K562 (cell line): ENCODE data around the gene FAM204A. TPM values are rescaled to one million over a fixed set of nuclear protein-coding genes. Genes with fewer than 3 reads are reported as not detected.

Source experiments
- ATAC-seq: fragments of 200-7000 bp; cut with Tn5 transposase; 3 replicates; pipeline ENCODE4 v1.9.1; 2020; ENCODE audit warnings: moderate library complexity
- Bru-seq: library from RNA; stranded (reverse); fragments of 400-500 nt; gene quantifications from one replicate; lab custom pipeline; 2021; lab: Mats Ljungman, UMichigan
- BruChase-seq, 2 experiments: library from RNA; stranded (reverse); fragments of 400-500 nt; gene quantifications; one replicate each; lab custom pipeline; 2021; lab: Mats Ljungman, UMichigan
- BruUV-seq: library from RNA; stranded (reverse); fragments of 400-500 nt; replicated peaks from 2 replicates; lab custom pipeline; 2021; lab: Mats Ljungman, UMichigan
- CTCF ChIA-PET: fragments of 300-600 bp; formaldehyde crosslinking; extraction: SDS; loops from one replicate; lab custom pipeline; 2021; ENCODE audit warnings: low intra/inter-chr PET ratio; lab: Yijun Ruan, JAX
- POLR2A ChIA-PET: fragments of 300-600, 350-650 bp; sonication (Branson Sonifier 250); formaldehyde crosslinking; extraction: SDS; loops from one replicate; lab custom pipeline; 2021; ENCODE audit warnings: antibody characterized with exemption, inconsistent platforms; lab: Yijun Ruan, JAX
- DNase-seq, 4 experiments: peaks; one replicate each; pipeline versions ENCODE4 v3.0.0 to v3.0.0-alpha.2; 2011 to 2018; ENCODE audit warnings: low spot score in 3 of 4, mixed read lengths in 3 of 4; ENCODE audit errors: extremely low read depth in 1 of 4
- FAIRE-seq: peaks from 2 replicates; lab custom pipeline; 2011; peaks lifted over from hg19 to GRCh38; lab: Jason Lieb, UNC
- H2AFZ ChIP-seq: 2 replicates; pipeline ENCODE4 v1.6.0; 2011; ENCODE audit warnings: low read depth, low read length, control low read depth, inconsistent platforms
- H3K27ac ChIP-seq: fragments of 200-600 bp; 3 replicates; pipeline ENCODE4 v1.8.0; 2011; ENCODE audit warnings: low read depth, mild to moderate bottlenecking, control low read depth, inconsistent platforms, low read length, moderate library complexity, mixed read lengths; ENCODE audit errors: extremely low read depth
- H3K27me3 ChIP-seq, 2 experiments: fragments of 300-600 bp in 1 of 2; 2 replicates in 1 of 2; 3 replicates in 1 of 2; pipeline versions ENCODE4 v1.6.0 to v1.8.0; 2011; ENCODE audit warnings: inconsistent platforms in 2 of 2, low read length in 2 of 2, mild to moderate bottlenecking in 1 of 2, mixed read lengths in 1 of 2, moderate library complexity in 1 of 2; ENCODE audit not compliant: control insufficient read depth in 2 of 2, insufficient read depth in 2 of 2
- H3K36me3 ChIP-seq: fragments of 300-600 bp; 3 replicates; pipeline ENCODE4 v1.8.0; 2011; ENCODE audit warnings: mild to moderate bottlenecking, low read length, inconsistent platforms; ENCODE audit not compliant: control insufficient read depth, insufficient read depth
- H3K4me1 ChIP-seq, 2 experiments: fragments of 200-600 bp in 1 of 2; replicated peaks in 1 of 2; 2 replicates in 1 of 2; 3 replicates in 1 of 2; pipeline versions ENCODE4 v1.5.1 to v1.8.0; 2011; ENCODE audit warnings: inconsistent platforms in 2 of 2, low read length in 2 of 2, mild to moderate bottlenecking in 1 of 2, mixed read lengths in 1 of 2, moderate library complexity in 1 of 2; ENCODE audit not compliant: control insufficient read depth in 2 of 2, insufficient read depth in 2 of 2
- H3K4me2 ChIP-seq: 2 replicates; pipeline ENCODE4 v1.6.1; 2011; ENCODE audit warnings: low read length, control low read depth, inconsistent platforms, mixed read lengths; ENCODE audit not compliant: insufficient read depth
- H3K4me3 ChIP-seq: fragments of 200-600 bp; sonication (generic), shearing (Covaris generic); 2 replicates; pipeline ENCODE4 v1.5.1; 2016; ENCODE audit warnings: control low read depth, inconsistent platforms
- H3K79me2 ChIP-seq: fragments of 200-600 bp; 3 replicates; pipeline ENCODE4 v1.8.0; 2011; ENCODE audit warnings: low read length, inconsistent platforms; ENCODE audit not compliant: control insufficient read depth, insufficient read depth
- H3K9ac ChIP-seq, 2 experiments: 2 replicates each; pipeline versions ENCODE4 v1.6.0 to v1.6.1; 2011; ENCODE audit warnings: low read depth in 2 of 2, low read length in 2 of 2, control low read depth in 1 of 2, inconsistent platforms in 1 of 2, mild to moderate bottlenecking in 1 of 2, mixed read lengths in 1 of 2; ENCODE audit not compliant: insufficient read depth in 1 of 2
- H3K9me1 ChIP-seq: one replicate; pipeline ENCODE4 v1.6.0; 2011; ENCODE audit warnings: inconsistent platforms, mild to moderate bottlenecking, low read length, moderate library complexity; ENCODE audit not compliant: control insufficient read depth, insufficient read depth
- H3K9me3 ChIP-seq: replicated peaks from 2 replicates; pipeline ENCODE4 v1.5.1; 2011; ENCODE audit warnings: low read depth, low read length, inconsistent platforms; ENCODE audit not compliant: control insufficient read depth, insufficient read depth
- H4K20me1 ChIP-seq: replicated peaks from 2 replicates; pipeline ENCODE4 v1.6.1; 2011; ENCODE audit warnings: low read length, inconsistent platforms, mixed read lengths; ENCODE audit not compliant: control insufficient read depth, insufficient read depth
- GATA2 ChIP-seq: sonication (generic); formaldehyde crosslinking; IDR thresholded peaks from 2 replicates; pipeline ENCODE4 v1.4.0; 2020; ENCODE audit warnings: mild to moderate bottlenecking, missing genetic modification reagents
- IRF2 ChIP-seq: sonication (generic); formaldehyde crosslinking; IDR thresholded peaks from 2 replicates; pipeline ENCODE4 v1.8.1; 2022; ENCODE audit warnings: mild to moderate bottlenecking, missing genetic modification reagents
- MEF2D ChIP-seq: conservative IDR thresholded peaks from 2 replicates; pipeline ENCODE4 v1.6.1; 2016; ENCODE audit warnings: low read depth, missing genetic modification characterization, missing compliant biosample characterization
- NELFE ChIP-seq: IDR thresholded peaks from 2 replicates; pipeline ENCODE4 v1.6.1; 2011; ENCODE audit warnings: mild to moderate bottlenecking; ENCODE audit not compliant: insufficient read depth, insufficient read length
- NKRF ChIP-seq: fragments of 450-650 bp; IDR thresholded peaks from 2 replicates; pipeline ENCODE4 v1.6.1; 2016; ENCODE audit warnings: borderline replicate concordance
- RFX1 ChIP-seq: fragments of 450-650 bp; IDR thresholded peaks from 2 replicates; pipeline ENCODE4 v1.6.1; 2016; ENCODE audit warnings: mild to moderate bottlenecking, moderate library complexity
- RFX7 ChIP-seq: fragments of 250-450 bp; sonication (Bioruptor Pico); IDR thresholded peaks from 2 replicates; pipeline ENCODE4 v1.5.1; 2021; ENCODE audit warnings: mild to moderate bottlenecking
- SIRT6 ChIP-seq: IDR thresholded peaks from one replicate; pipeline ENCODE4 v1.6.1; 2012; ENCODE audit warnings: low read depth, mild to moderate bottlenecking, control low read depth, inconsistent platforms, low read length, moderate library complexity
- SRSF1 ChIP-seq: fragments of 200-400 bp; formaldehyde crosslinking; IDR thresholded peaks from 2 replicates; pipeline ENCODE4 v1.6.1; 2017; ENCODE audit warnings: mild to moderate bottlenecking, low read depth, low read length, moderate library complexity
- TAF7 ChIP-seq: fragments of 450-650 bp; IDR thresholded peaks from 2 replicates; pipeline ENCODE4 v1.6.1; 2016; ENCODE audit warnings: missing genetic modification characterization, missing compliant biosample characterization
- ZNF644 ChIP-seq: fragments of 200-800 bp; sonication (Bioruptor generic); IDR thresholded peaks from 2 replicates; pipeline ENCODE4 v1.6.1; 2016; ENCODE audit warnings: low read depth, missing genetic modification characterization, missing compliant biosample characterization
- WGBS: fragments of 100-300 bp; shearing (Covaris generic); methylation state at CpG from one replicate; pipeline ENCODE4 v1.1.6; 2016; ENCODE audit warnings: low coverage, mixed read lengths; ENCODE audit not compliant: insufficient coverage; ENCODE audit errors: missing lambda C conversion rate; 5-methylcytosine and 5-hydroxymethylcytosine counted together
- in situ Hi-C: fragments of 300-500 bp; cut with MboI; formaldehyde crosslinking; loops from 4 replicates; pipeline ENCODE4 v1.15.0; 2018; ENCODE audit warnings: inconsistent platforms, mixed read lengths
- intact Hi-C: fragments of 100-400 bp; cut with micrococcal nuclease; formaldehyde crosslinking; loops from 2 replicates; pipeline ENCODE4 v1.14.2; 2022
- long read RNA-seq, 3 experiments: library from polyadenylated mRNA in 2 of 3; library from RNA in 1 of 3; unstranded in 2 of 3; stranded (forward) in 1 of 3; transcript quantifications; one replicate each; pipeline ENCODE4 v2.0.0, GENCODE V29; 2019 to 2022
- polyA minus RNA-seq, 3 experiments: library from RNA; depleted of rRNA, polyadenylated mRNA; stranded (reverse); fragments of >200 nt; gene quantifications; 2 replicates each; pipeline ENCODE4 v1.2.3, GENCODE V29; 2011
- polyA plus RNA-seq, 8 experiments: library from polyadenylated mRNA; depleted of rRNA in 4 of 8; stranded (reverse) in 5 of 8; unstranded in 3 of 8; fragments of >200 nt; fragmentation: Nextera tagmentation in 2 of 8; fragmentation: Illumina TruSeq in 1 of 8; extraction: Ambion mirVana in 2 of 8; extraction: Trizol in 1 of 8; gene quantifications; 2 replicates each; pipeline versions ENCODE4 v1.2.1 to v1.2.3, GENCODE V29; 2011 to 2014; ENCODE audit warnings: inconsistent platforms in 1 of 8, missing spikeins in 1 of 8
- total RNA-seq, 7 experiments: library from RNA; depleted of rRNA in 6 of 7; stranded (reverse); fragments of >200 nt in 6 of 7; fragmentation: Illumina TruSeq in 2 of 7; extraction: Trizol in 2 of 7; gene quantifications; 2 replicates each; pipeline versions ENCODE4 v1.2.1 to v1.2.3, GENCODE V29; 2011 to 2021; ENCODE audit warnings: low replicate concordance in 1 of 7
- TF ChIP-seq, protein P1 (sequence below): fragments of 450-650 bp; formaldehyde crosslinking; IDR thresholded peaks from 2 replicates; pipeline ENCODE4 v1.4.0; 2022; ENCODE audit warnings: mild to moderate bottlenecking, moderate library complexity

FAM204A gene
- total RNA-seq (2011; cell fraction: chromatin; rRNA removed; ENCODE audit: low replicate concordance): 22.8 and 40.0 TPM in 2 replicates
- 13.2 and 16.2 TPM in 2 replicates for total RNA-seq (2011; cell fraction: nucleolus; rRNA removed)
- 12.5 and 16.1 TPM in 2 replicates for total RNA-seq (2011; cell fraction: nucleoplasm; rRNA removed)
- total RNA-seq (2014; rRNA removed) (31.0 and 34.0 TPM in 2 replicates), total RNA-seq (2014; rRNA removed; fragmentation: Illumina TruSeq; extraction: Trizol) (63.1 and 71.0 TPM in 2 replicates), total RNA-seq (2015; rRNA removed; fragmentation: Illumina TruSeq; extraction: Trizol) (52.6 and 57.1 TPM in 2 replicates), total RNA-seq (2021) (39.4 and 44.9 TPM in 2 replicates), polyA plus RNA-seq (2011; rRNA removed) (19.1 and 29.0 TPM in 2 replicates), polyA plus RNA-seq (2014; fragmentation: Illumina TruSeq; extraction: Trizol) (41.8 and 44.6 TPM in 2 replicates), polyA plus RNA-seq (2014; fragmentation: Nextera tagmentation; extraction: Ambion mirVana) (10 to 100 TPM; 57.6 to 64.5 TPM), polyA plus RNA-seq (2014; rRNA removed) (41.4 and 44.3 TPM in 2 replicates), polyA minus RNA-seq (2011; rRNA and poly(A)+ RNA removed) (30.4 and 34.3 TPM in 2 replicates), Bru-seq, nascent RNA (percentile 78 among the genes with signal in this experiment), BruChase-seq, experiment 1, labeled RNA remaining after a 2-hour chase (percentile 82 among the genes with signal in this experiment), BruChase-seq, experiment 2, labeled RNA remaining after a 6-hour chase (percentile 81 among the genes with signal in this experiment)
- polyA plus RNA-seq (2011; cell fraction: cytosol; rRNA removed): 6.6 and 9.9 TPM in 2 replicates
- polyA plus RNA-seq (2011; cell fraction: nucleus; rRNA removed): 11.7 and 16.9 TPM in 2 replicates
- 35.8 and 37.0 TPM in 2 replicates for polyA plus RNA-seq (2012)
- 6.2 and 8.7 TPM in 2 replicates for polyA minus RNA-seq (2011; cell fraction: cytosol; rRNA and poly(A)+ RNA removed)
- polyA minus RNA-seq (2011; cell fraction: nucleus; rRNA and poly(A)+ RNA removed): 28.7 and 55.9 TPM in 2 replicates
- long read RNA-seq, experiment 1, full-length matches to known transcripts: 49 of 74 reads
- long read RNA-seq, experiment 1, partial matches to known transcripts: 14 of 74 reads
- long read RNA-seq, experiment 1, other reads (novel, unspliced or antisense): 11 of 74 reads
- long read RNA-seq, experiment 2, full-length matches to known transcripts: 11 of 30 reads
- long read RNA-seq, experiment 2, partial matches to known transcripts: 4 of 30 reads
- long read RNA-seq, experiment 2, other reads (novel, unspliced or antisense): 15 of 30 reads
- long read RNA-seq, experiment 3, full-length matches to known transcripts: 8 of 21 reads
- long read RNA-seq, experiment 3, partial matches to known transcripts: 10 of 21 reads
- long read RNA-seq, experiment 3, other reads (novel, unspliced or antisense): 3 of 21 reads

DNA sequence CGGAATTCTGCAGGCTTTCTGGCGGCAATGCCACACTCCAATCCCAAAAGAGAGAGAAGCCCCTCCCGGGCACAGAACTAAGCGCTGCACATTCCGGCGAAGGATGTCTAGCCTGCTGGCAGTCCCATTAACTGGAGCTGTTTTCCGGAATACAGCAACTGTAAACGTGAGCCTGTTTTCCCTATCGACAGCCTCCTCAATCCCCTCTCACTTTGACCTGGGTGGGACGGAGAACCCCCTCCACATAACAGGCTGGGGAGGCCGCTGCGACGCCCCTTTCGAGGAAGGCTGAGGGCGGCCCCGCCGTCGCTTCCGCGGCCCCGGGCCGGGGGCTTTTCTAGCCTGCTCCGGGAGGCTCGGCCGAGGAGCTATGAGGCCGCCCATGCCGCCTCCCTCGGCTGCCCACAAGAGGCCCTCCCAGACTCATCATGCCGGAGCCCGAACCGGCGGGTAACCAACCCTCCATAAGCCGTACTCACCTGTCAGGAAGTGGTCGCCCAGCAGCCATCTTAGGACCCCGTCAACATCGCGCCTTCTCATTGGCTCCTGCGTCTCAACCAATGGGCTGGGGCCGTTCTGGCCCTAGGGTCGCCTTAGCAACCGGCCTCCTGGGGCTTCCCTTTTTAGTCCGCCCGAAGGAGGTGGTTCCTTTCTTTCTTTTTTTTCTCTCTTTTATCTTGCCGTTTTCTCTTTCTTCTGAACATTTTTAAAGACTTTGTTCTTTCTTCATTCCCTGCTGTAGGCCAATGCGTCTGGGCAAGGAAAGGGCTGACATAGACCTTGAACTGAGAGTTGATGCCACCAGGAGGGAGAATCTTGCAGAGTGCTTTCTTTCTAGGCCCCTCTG is at the start of gene FAM204A:
Gene FAM204A (minus strand): TSS at position 534 of the 847 bp plus-strand sequence. CDS start 5,909 bp downstream, outside the sequence.
- Histone ChIP-seq H4K20me1 (no peaks in the 10 kb centered on the region), H3K4me1 (peaks cover 0 to 4% of the 10 kb centered on the region in 2 experiments; a peak in 2 of 5 replicates), H3K36me3 (peaks cover 18% of the 10 kb centered on the region; the same call in 1 of the 3 replicates), H3K4me2 (peak within 1 kb of the TSS; percentile 95), H3K4me3 (peak within 1 kb of the TSS; percentile 95), H3K9me1 (no peaks in the 10 kb centered on the region), H3K27me3 (no peaks in the 10 kb centered on the region), H3K9ac (peak within 1 kb of the TSS; percentile 83 to 92), H3K27ac (peak within 1 kb of the TSS; percentile 71), H3K79me2 (peaks cover 35% of the 10 kb centered on the region), H3K9me3 (no peaks in the 10 kb centered on the region), H2AFZ (peak within 1 kb of the TSS; percentile 97)
- peak; percentile 91 for FAIRE-seq
- DNase-seq: peak; percentile 93 to 98 (median 98)
- ChIA-PET POLR2A (no interaction called here), CTCF (no interaction called here)
- peak; percentile 100 for ATAC-seq
- under 1% methylated on average over 32 of the region's 45 CpGs for WGBS
- intact Hi-C loops (loop anchor here (10.0 kb wide), 1 partner anchor 83 kb away; no protein-coding TSS in a partner anchor), in situ Hi-C loops (no loop called here)
- BruUV-seq: no TSS peak
- TF ChIP-seq, protein P1, sequence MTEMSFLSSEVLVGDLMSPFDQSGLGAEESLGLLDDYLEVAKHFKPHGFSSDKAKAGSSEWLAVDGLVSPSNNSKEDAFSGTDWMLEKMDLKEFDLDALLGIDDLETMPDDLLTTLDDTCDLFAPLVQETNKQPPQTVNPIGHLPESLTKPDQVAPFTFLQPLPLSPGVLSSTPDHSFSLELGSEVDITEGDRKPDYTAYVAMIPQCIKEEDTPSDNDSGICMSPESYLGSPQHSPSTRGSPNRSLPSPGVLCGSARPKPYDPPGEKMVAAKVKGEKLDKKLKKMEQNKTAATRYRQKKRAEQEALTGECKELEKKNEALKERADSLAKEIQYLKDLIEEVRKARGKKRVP (CRISPR knock-in tag): no peak
- TF ChIP-seq RFX1 (peak; percentile 98), SRSF1 (no peak), MEF2D (tag) (no peak), ZNF644 (tag) (no peak), NELFE (no peak), SIRT6 (no peak), IRF2 (CRISPR knock-in tag) (no peak), GATA2 (CRISPR knock-in tag) (no peak), TAF7 (tag) (peak; percentile 78), RFX7 (CRISPR knock-in tag) (no peak), NKRF (peak; percentile 74; the same call in 1 of the 2 replicates)
